Measurements from ENCODE around the gene SLC35B1.

The SLC35B1 gene

GRCh38 chr17:49731435-49731831 is 23.7 kb upstream of the SLC35B1 start:
- TF ChIP-seq, protein P1, sequence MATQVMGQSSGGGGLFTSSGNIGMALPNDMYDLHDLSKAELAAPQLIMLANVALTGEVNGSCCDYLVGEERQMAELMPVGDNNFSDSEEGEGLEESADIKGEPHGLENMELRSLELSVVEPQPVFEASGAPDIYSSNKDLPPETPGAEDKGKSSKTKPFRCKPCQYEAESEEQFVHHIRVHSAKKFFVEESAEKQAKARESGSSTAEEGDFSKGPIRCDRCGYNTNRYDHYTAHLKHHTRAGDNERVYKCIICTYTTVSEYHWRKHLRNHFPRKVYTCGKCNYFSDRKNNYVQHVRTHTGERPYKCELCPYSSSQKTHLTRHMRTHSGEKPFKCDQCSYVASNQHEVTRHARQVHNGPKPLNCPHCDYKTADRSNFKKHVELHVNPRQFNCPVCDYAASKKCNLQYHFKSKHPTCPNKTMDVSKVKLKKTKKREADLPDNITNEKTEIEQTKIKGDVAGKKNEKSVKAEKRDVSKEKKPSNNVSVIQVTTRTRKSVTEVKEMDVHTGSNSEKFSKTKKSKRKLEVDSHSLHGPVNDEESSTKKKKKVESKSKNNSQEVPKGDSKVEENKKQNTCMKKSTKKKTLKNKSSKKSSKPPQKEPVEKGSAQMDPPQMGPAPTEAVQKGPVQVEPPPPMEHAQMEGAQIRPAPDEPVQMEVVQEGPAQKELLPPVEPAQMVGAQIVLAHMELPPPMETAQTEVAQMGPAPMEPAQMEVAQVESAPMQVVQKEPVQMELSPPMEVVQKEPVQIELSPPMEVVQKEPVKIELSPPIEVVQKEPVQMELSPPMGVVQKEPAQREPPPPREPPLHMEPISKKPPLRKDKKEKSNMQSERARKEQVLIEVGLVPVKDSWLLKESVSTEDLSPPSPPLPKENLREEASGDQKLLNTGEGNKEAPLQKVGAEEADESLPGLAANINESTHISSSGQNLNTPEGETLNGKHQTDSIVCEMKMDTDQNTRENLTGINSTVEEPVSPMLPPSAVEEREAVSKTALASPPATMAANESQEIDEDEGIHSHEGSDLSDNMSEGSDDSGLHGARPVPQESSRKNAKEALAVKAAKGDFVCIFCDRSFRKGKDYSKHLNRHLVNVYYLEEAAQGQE (IDR thresholded peaks at IDR 0.05; ENCODE audit: insufficient read depth in 1 of 2, low read depth in 2 of 2, low read length in 2 of 2): no peak
- TF ChIP-seq FOXP2 (optimal IDR thresholded peaks at IDR 0.05; ENCODE audit: borderline replicate concordance, extremely low read depth, extremely low read length, insufficient read depth) (no peak), SIN3A (IDR thresholded peaks at IDR 0.05; ENCODE audit: borderline replicate concordance, insufficient read depth, low read length) (no peak), TAF1 (IDR thresholded peaks at IDR 0.05; ENCODE audit: borderline replicate concordance, insufficient read depth, low read length) (no peak), POLR2AphosphoS5 (IDR thresholded peaks at IDR 0.05; ENCODE audit: low read depth, low read length) (no peak)

DNA sequence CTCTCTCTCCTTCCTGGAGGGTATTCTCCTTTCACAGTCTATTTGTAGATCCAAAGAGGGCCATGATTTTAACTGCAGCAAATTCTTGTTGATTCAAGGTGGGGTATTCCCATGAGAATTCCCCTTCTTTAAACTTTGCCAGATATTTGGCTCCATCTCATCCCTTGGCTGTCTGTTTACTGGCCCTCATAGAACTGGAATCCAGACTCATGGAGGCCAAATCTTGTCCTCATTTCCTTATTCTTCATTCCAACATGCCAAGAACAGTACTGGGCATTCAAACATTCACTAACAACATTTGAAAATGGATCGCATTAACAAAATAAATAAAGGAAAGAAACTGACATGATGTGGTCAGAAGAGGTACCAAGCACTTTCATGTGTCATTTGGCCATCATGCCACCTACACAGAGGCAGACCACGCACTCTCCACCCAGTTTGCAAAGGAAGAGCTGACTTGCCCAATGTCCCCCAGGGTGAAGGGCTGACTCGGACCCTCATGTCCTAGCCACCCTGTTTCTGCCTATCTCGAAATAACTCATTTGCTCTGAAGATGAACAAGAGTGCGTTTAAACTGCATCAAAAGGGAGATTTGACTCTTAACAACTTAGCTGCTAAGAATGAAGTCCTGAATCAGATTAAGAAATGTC is 23.1 kb upstream of the SLC35B1 start:
- no peak for TF ChIP-seq SIN3A (IDR thresholded peaks at IDR 0.05; ENCODE audit: borderline replicate concordance, insufficient read depth, low read length)
- no peak for TF ChIP-seq FOXP2 (optimal IDR thresholded peaks at IDR 0.05; ENCODE audit: borderline replicate concordance, extremely low read depth, extremely low read length, insufficient read depth)
- TF ChIP-seq POLR2AphosphoS5 (IDR thresholded peaks at IDR 0.05; ENCODE audit: low read depth, low read length): no peak
- TF ChIP-seq, protein P1 (IDR thresholded peaks at IDR 0.05; ENCODE audit: insufficient read depth in 1 of 2, low read depth in 2 of 2, low read length in 2 of 2): no peak

DNA sequence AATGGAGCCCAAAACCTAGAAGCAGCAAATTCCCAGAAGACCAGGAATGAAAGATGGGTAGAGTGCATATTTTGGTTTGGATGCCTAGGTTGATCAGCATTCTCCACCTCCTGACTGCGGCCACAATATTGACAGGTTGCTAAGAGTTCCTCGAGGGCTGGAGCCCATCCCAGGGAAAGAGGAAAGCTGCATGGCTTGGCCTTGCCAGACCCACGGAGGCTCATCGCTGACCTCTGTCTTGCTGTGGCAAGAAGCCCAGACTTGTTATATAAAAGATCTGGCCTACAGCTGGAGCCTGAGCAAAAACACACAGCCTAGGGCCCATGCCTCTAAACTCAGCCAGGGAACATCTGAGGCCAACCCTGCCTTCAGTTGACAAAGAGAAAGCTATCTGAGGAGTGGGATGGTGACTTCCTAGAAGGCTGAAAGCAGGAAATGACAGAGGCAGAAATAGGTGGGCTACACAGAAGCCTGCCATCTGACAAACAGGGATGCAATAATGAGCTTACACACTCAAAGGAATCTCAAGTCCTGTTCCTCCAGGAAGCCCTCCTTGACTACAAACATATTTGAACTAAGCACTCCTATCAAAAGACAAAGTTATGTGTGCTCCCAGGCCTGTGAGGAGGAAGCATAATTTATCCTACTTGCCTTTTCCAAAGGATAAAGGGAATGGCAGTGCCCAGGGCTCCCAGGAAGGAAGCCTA is 22.5 kb upstream of the SLC35B1 start:
- TF ChIP-seq FOXP2 (optimal IDR thresholded peaks at IDR 0.05; ENCODE audit: borderline replicate concordance, extremely low read depth, extremely low read length, insufficient read depth): no peak

DNA sequence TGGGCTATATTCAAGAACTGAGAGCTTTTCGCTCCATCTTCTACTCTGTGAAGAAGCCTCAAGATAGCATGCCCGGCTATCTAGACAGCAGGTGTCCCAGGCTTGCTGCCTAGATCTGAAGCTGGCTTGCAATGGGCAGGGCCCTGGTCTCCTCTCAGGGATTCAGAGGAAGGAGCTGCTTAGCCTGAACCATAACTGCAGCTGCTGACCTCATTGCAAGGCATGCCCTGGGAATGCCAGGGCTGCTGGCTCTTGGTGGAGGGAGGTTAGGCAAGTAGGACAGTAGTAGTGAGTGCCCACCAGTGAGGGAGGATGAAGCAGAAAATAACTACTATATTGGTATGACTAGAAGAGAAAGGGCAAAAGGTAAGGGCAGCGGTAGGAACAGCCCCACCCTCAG is 21.3 kb upstream of the SLC35B1 start:
- TF ChIP-seq POLR2AphosphoS5 (IDR thresholded peaks at IDR 0.05; ENCODE audit: low read depth, low read length) (no peak), TAF1 (IDR thresholded peaks at IDR 0.05; ENCODE audit: borderline replicate concordance, insufficient read depth, low read length) (no peak), FOXP2 (optimal IDR thresholded peaks at IDR 0.05; ENCODE audit: borderline replicate concordance, extremely low read depth, extremely low read length, insufficient read depth) (no peak), SIN3A (IDR thresholded peaks at IDR 0.05; ENCODE audit: borderline replicate concordance, insufficient read depth, low read length) (no peak)
- TF ChIP-seq, protein P1 (IDR thresholded peaks at IDR 0.05; ENCODE audit: insufficient read depth in 1 of 2, low read depth in 2 of 2, low read length in 2 of 2): no peak

DNA sequence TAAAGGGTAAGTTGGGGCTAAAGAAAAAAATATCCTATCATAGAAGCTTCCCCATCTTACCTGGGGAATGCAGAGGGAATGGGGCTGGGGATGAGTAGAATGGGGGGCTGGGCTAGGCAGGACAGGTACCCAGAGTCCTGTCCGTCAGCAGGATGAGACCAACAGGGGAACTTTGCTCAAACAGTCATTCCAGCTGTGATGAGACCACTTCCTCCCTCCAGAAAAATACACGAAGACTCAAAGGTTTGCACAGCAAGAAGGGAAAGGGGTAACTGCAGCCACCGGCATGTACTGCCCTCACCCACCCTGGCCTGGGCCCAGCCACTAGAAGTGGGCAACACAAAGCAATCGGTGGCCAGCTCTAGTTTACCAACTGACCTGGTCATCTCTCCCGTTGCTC is 20.7 kb upstream of the SLC35B1 start:
- TF ChIP-seq, protein P1 (IDR thresholded peaks at IDR 0.05; ENCODE audit: insufficient read depth in 1 of 2, low read depth in 2 of 2, low read length in 2 of 2): no peak
- TF ChIP-seq POLR2AphosphoS5 (IDR thresholded peaks at IDR 0.05; ENCODE audit: low read depth, low read length) (no peak), TAF1 (IDR thresholded peaks at IDR 0.05; ENCODE audit: borderline replicate concordance, insufficient read depth, low read length) (no peak), FOXP2 (optimal IDR thresholded peaks at IDR 0.05; ENCODE audit: borderline replicate concordance, extremely low read depth, extremely low read length, insufficient read depth) (no peak), SIN3A (IDR thresholded peaks at IDR 0.05; ENCODE audit: borderline replicate concordance, insufficient read depth, low read length) (no peak)
